Fibroblast of lung (primary cell): Measurements from ENCODE around the gene DES.

Source experiments
- EZH2 ChIP-seq: IDR thresholded peaks from 2 replicates; pipeline ENCODE4 v1.5.1; 2012; ENCODE audit warnings: low read length, control low read depth, mild to moderate bottlenecking; ENCODE audit errors: missing control alignments
- TF ChIP-seq, protein P1 (sequence below), 2 donors: IDR thresholded peaks in 1 of 2; conservative IDR thresholded peaks in 1 of 2; 1 replicate in 1 of 2; 2 replicates in 1 of 2; pipeline ENCODE4 v1.5.1; 2011 to 2012; ENCODE audit warnings: low read length in 2 of 2, control low read depth in 1 of 2, inconsistent platforms in 1 of 2, low read depth in 1 of 2, mild to moderate bottlenecking in 1 of 2

DNA sequence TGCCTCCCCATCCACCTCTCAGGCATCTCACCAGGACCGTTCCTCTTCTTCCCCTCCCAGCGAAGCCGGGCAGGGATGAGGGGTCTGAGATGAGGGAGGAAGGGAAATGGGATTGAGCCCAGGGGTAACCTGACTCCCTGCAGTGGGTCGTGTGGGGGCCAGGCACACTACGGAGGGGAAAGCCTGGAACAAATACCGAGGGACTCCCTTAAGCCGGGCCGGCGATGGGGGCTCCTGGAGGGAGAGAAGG, 16.2 kb downstream of the DES start:
- TF ChIP-seq, protein P1, sequence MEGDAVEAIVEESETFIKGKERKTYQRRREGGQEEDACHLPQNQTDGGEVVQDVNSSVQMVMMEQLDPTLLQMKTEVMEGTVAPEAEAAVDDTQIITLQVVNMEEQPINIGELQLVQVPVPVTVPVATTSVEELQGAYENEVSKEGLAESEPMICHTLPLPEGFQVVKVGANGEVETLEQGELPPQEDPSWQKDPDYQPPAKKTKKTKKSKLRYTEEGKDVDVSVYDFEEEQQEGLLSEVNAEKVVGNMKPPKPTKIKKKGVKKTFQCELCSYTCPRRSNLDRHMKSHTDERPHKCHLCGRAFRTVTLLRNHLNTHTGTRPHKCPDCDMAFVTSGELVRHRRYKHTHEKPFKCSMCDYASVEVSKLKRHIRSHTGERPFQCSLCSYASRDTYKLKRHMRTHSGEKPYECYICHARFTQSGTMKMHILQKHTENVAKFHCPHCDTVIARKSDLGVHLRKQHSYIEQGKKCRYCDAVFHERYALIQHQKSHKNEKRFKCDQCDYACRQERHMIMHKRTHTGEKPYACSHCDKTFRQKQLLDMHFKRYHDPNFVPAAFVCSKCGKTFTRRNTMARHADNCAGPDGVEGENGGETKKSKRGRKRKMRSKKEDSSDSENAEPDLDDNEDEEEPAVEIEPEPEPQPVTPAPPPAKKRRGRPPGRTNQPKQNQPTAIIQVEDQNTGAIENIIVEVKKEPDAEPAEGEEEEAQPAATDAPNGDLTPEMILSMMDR (conservative IDR thresholded peaks at IDR 0.05 in 1 of 2, IDR thresholded peaks at IDR 0.05 in 1 of 2; ENCODE audit: low read depth in 1 of 2, low read length in 2 of 2), result no peak
- no peak for TF ChIP-seq EZH2
